Testis (tissue), 3 donors: ENCODE data around the gene FAF1. TPM values are rescaled to one million over a fixed set of nuclear protein-coding genes. Genes with fewer than 3 reads are reported as not detected.

Experiments
- DNase-seq: peaks from one replicate; pipeline ENCODE4 v3.0.0-alpha.2; 2019
- H3K27ac ChIP-seq, 2 donors: fragments of 200-600 bp; sonication (generic); one replicate each; pipeline ENCODE4 v1.5.1; 2019
- H3K27me3 ChIP-seq: fragments of 200-600 bp; sonication (generic); one replicate; pipeline ENCODE4 v1.5.1; 2019
- H3K36me3 ChIP-seq: fragments of 200-600 bp; sonication (generic); one replicate; pipeline ENCODE4 v1.5.1; 2017; ENCODE audit warnings: low read depth; ENCODE audit errors: missing control alignments
- H3K4me1 ChIP-seq: fragments of 200-600 bp; sonication (generic); one replicate; pipeline ENCODE4 v1.5.1; 2019
- H3K4me3 ChIP-seq, 2 donors: fragments of 200-600 bp; sonication (generic); one replicate each; pipeline ENCODE4 v1.5.1; 2017 to 2019
- H3K9me3 ChIP-seq: fragments of 200-600 bp; sonication (generic); one replicate; pipeline ENCODE4 v1.5.1; 2017
- POLR2A ChIP-seq: fragments of 450-650 bp; IDR thresholded peaks from one replicate; pipeline ENCODE4 v1.6.1; 2017; ENCODE audit warnings: antibody characterized with exemption, mild to moderate bottlenecking, moderate library complexity
- WGBS, 2 donors: methylation state at CpG; one replicate each; pipeline ENCODE4 v1.1.5; 2018; 5-methylcytosine and 5-hydroxymethylcytosine counted together
- intact Hi-C: fragments of 100-400 bp; cut with DNase I; formaldehyde crosslinking; loops from one replicate; pipeline ENCODE4 v1.15.1; 2023; ENCODE audit warnings: low total_unique reads
- polyA plus RNA-seq: library from polyadenylated mRNA; stranded (reverse); fragments of 350-450 nt; fragmentation: Illumina TruSeq; extraction: RNeasy Lipid Tissue Mini Kit (QIAGEN cat#74804); gene quantifications from one replicate; pipeline ENCODE4 v1.2.3, GENCODE V29; 2014; ENCODE audit warnings: low read depth, low replicate concordance; ENCODE audit not compliant: insufficient read depth
- small RNA-seq, 2 donors: library from RNA; depleted of rRNA; stranded (forward); fragments of <200 nt; gene quantifications; one replicate each; pipeline ENCODE3, GENCODE V24; 2016
- total RNA-seq, 2 donors: library from RNA; depleted of rRNA; stranded (reverse); fragments of >200 nt; gene quantifications; one replicate each; pipeline ENCODE4 v1.2.3, GENCODE V29; 2016
- TF ChIP-seq, protein P1 (sequence below), 3 experiments: fragments of 450-650 bp in 2 of 3; fragments of 200-600 bp in 1 of 3; sonication (generic) in 1 of 3; IDR thresholded peaks; one replicate each; pipeline ENCODE4 v1.5.1; 2016 to 2019; ENCODE audit warnings: antibody characterized with exemption in 3 of 3, mild to moderate bottlenecking in 2 of 3, moderate library complexity in 1 of 3

The FAF1 gene
- total and polyA plus RNA-seq, 3 donors from 2014 or later: 46.5 to 236 (median 61.6) TPM

DNA sequence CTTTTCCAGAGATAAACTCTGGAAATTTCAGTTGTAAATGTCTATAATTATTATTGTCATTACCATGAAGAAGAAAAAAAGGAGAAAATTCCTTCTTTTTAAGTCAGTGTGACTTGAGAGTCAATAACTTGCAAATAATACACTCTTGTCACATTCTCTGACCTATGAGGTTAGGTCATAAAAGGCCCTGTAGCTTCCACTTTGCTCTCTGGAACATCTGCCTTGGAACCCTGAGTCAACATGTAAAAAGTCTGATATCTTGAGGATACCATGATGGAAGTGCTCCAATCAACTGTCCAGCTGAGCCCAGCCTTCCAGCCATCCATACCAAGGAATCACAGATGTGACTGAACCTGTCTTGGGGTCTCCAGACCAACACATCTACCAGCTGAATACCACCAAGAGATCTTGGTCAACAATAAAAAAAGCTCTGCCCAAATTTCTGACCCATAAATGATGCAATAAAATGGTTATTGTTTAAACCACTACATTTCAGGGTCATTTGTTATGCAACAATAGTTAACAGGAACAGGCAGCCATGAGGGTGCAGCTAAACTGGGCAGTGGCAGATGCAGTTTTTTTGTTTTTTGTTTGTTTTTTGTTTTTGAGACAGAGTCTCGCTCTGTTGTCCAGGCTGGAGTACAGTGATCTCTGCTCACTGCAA, 547.1 kb downstream of the FAF1 start:
- Histone ChIP-seq H3K9me3 (no peaks in the 10 kb centered on the region), H3K27ac (no peak overlapping the region), H3K4me1 (no peaks in the 10 kb centered on the region), H3K27me3 (no peaks in the 10 kb centered on the region), H3K4me3 (no peak overlapping the region), H3K36me3 (no peaks in the 10 kb centered on the region)
- TF ChIP-seq, protein P1, sequence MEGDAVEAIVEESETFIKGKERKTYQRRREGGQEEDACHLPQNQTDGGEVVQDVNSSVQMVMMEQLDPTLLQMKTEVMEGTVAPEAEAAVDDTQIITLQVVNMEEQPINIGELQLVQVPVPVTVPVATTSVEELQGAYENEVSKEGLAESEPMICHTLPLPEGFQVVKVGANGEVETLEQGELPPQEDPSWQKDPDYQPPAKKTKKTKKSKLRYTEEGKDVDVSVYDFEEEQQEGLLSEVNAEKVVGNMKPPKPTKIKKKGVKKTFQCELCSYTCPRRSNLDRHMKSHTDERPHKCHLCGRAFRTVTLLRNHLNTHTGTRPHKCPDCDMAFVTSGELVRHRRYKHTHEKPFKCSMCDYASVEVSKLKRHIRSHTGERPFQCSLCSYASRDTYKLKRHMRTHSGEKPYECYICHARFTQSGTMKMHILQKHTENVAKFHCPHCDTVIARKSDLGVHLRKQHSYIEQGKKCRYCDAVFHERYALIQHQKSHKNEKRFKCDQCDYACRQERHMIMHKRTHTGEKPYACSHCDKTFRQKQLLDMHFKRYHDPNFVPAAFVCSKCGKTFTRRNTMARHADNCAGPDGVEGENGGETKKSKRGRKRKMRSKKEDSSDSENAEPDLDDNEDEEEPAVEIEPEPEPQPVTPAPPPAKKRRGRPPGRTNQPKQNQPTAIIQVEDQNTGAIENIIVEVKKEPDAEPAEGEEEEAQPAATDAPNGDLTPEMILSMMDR (IDR thresholded peaks at IDR 0.05): no peak
- no peak for TF ChIP-seq POLR2A
- intact Hi-C loops: no loop called here
- no peak for DNase-seq
- WGBS, 2 donors: 89 to 96% methylated on average over 1 of the region's 1 CpG

DNA sequence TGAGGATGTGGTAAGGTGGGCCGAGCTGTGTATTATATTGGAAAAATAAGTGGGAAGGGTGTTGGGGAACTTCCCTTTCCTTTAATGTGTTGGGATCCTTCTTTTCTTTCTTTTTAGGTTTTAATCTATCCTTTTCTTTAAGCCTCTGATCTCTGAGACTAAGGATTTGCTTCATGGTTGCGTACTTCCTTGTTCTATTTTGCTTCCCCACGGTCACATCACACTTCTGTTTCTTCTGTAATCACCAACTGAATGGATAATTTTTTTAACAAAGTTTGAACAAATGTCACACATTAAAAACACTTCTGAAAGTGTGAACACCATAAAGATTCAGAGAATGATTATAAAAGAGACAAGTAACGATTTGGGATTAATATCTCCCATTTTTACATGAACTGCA, 554.3 kb downstream of the FAF1 start:
- H3K27ac ChIP-seq: no peak overlapping the region
- H3K4me3 ChIP-seq: no peak overlapping the region
- H3K4me1 ChIP-seq: no peaks in the 10 kb centered on the region
- no peak for DNase-seq
- 88 to 89% methylated on average over 4 of the region's 4 CpGs for WGBS, 2 donors
- TF ChIP-seq POLR2A: no peak
- TF ChIP-seq, protein P1 (IDR thresholded peaks at IDR 0.05): no peak
- intact Hi-C loops: no loop called here
- no peaks in the 10 kb centered on the region for H3K9me3 ChIP-seq
- H3K36me3 ChIP-seq: no peaks in the 10 kb centered on the region
- H3K27me3 ChIP-seq: no peaks in the 10 kb centered on the region

- WGBS, 2 donors: 71 to 74% methylated on average over 2 of the region's 2 CpGs
- Histone ChIP-seq H3K4me3 (no peak overlapping the region), H3K27me3 (no peaks in the 10 kb centered on the region), H3K4me1 (no peaks in the 10 kb centered on the region), H3K36me3 (no peaks in the 10 kb centered on the region), H3K9me3 (no peaks in the 10 kb centered on the region), H3K27ac (no peak overlapping the region)
- DNase-seq: no peak
- intact Hi-C loops: no loop called here
- TF ChIP-seq, protein P1 (IDR thresholded peaks at IDR 0.05): no peak
- no peak for TF ChIP-seq POLR2A
Observed at GRCh38 chr1:50393522-50394120, 566.4 kb downstream of the FAF1 start.

Small RNA genes within 50 kb of the gene (small RNA-seq; reads per million reads assigned to genes)
- gene RNU6-1026P: 0 reads per million in 2 donors

Other genes with a start within 250 kb of the FAF1 start
- gene CDKN2C, start 10.0 kb upstream of the FAF1 start, total RNA-seq: 1 to 10 TPM; 7.4 to 9.5 TPM
- 8.8 TPM for gene CDKN2C, start 10.0 kb upstream of the FAF1 start, polyA plus RNA-seq
- 1 to 10 TPM; 6.6 to 8.2 TPM for gene C1orf185, start 142.0 kb upstream of the FAF1 start, total RNA-seq
- 32.8 TPM for gene C1orf185, start 142.0 kb upstream of the FAF1 start, polyA plus RNA-seq